Psoas muscle (tissue), 8 donors: ENCODE data around the gene COX19. TPM values are rescaled to one million over a fixed set of nuclear protein-coding genes. Genes with fewer than 3 reads are reported as not detected.
A peak's percentile ranks its signal among the peaks of the same experiment; 100 is the strongest.

Experiments
- ATAC-seq, 4 donors: fragments of 200-7000 bp; cut with Tn5 transposase; one replicate each; pipeline ENCODE4 v1.9.1; 2020; ENCODE audit warnings: moderate library complexity in 3 of 4, mild to moderate bottlenecking in 2 of 4
- DNase-seq, 2 donors: peaks; one replicate each; pipeline ENCODE4 v3.0.0-alpha.2; 2020
- H3K27ac ChIP-seq: fragments of 200-600 bp; one replicate; pipeline ENCODE4 v1.8.0; 2022
- H3K27me3 ChIP-seq, 3 donors: fragments of 200-600 bp in 1 of 3; one replicate each; pipeline versions ENCODE4 v1.6.1 to v1.8.0; 2013 to 2022; ENCODE audit warnings: low read length in 2 of 3, mild to moderate bottlenecking in 2 of 3, moderate library complexity in 1 of 3; ENCODE audit not compliant: insufficient read depth in 3 of 3
- H3K36me3 ChIP-seq, 2 donors: fragments of 200-600 bp in 1 of 2; one replicate each; pipeline versions ENCODE4 v1.6.1 to v1.8.0; 2013 to 2022; ENCODE audit warnings: low read depth in 1 of 2, mild to moderate bottlenecking in 1 of 2, moderate library complexity in 1 of 2; ENCODE audit not compliant: insufficient read depth in 1 of 2
- H3K4me1 ChIP-seq: fragments of 200-600 bp; one replicate; pipeline ENCODE4 v1.8.0; 2022
- H3K4me3 ChIP-seq: fragments of 200-600 bp; one replicate; pipeline ENCODE4 v1.8.0; 2022; ENCODE audit warnings: mild to moderate bottlenecking
- H3K9me3 ChIP-seq: fragments of 200-600 bp; one replicate; pipeline ENCODE4 v1.8.0; 2022
- WGBS, 3 donors: extraction: QIAGEN DNeasy Blood & Tissue Kit; methylation state at CpG; one replicate each; pipeline versions ENCODE4 v1.1.6 to v1.1.7; 2013; 5-methylcytosine and 5-hydroxymethylcytosine counted together
- intact Hi-C, 2 donors: fragments of 100-400 bp; cut with DNase I; formaldehyde crosslinking; loops; one replicate each; pipeline versions ENCODE4 v1.11.0 to v1.14.2; 2022
- polyA plus RNA-seq, 3 donors: library from polyadenylated mRNA; stranded (reverse); fragments of 200-250 nt; gene quantifications; one replicate each; pipeline ENCODE4 v1.2.3, GENCODE V29; 2013
- total RNA-seq, 4 donors: library from RNA; stranded (reverse); fragmentation: NEBNext Ultra II Directional in 2 of 4; extraction: Animal tissue kit (Norgen Biotek cat#: 25700) in 2 of 4; gene quantifications; one replicate each; pipeline versions ENCODE4 v1.2.1 to v1.2.4, GENCODE V29; 2021 to 2023
- TF ChIP-seq, protein P1 (sequence below): fragments of 200-600 bp; IDR thresholded peaks from one replicate; pipeline ENCODE4 v1.8.0; 2022; ENCODE audit warnings: antibody characterized with exemption
- donor health status: healthy with polysubstance abuse.
- donor health status: DM: no; HTN: no; CAD: no; lungs with moderate emphysema.
- donor health status: Bipolar disorder and iron deficiency.
- donor health status: healthy.
- donor health status: DM: yes; HTN: yes; CAD: no.
- donor health status: DM: no; HTN: no; CAD: no.
- donor health status: DM: no; HTN: no; CAD: no.
- donor health status: DM: yes; HTN: yes; CAD: no.

Gene COX19
- total and polyA plus RNA-seq, 7 donors = 4.5 to 12.2 (median 7.5) TPM

DNA sequence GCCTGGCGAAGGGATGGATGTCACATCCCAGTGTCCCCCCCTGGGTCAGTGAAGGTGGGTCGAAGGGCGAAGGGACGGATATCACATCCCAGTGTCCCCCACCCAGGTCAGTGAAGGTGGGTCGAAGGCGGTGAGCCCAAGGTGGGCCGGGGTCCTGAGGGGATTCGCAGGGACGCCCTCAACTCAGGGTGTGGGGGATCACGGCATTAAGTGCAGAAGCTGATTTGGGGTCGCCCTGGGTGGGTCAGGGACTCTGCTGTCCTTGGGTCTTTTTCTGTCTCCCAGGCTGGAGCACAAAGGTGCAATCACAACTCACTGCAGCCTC, 42.7 kb downstream of the COX19 start:
- Histone ChIP-seq H3K27me3 (peaks cover 0 to 22% (median 8%) of the 10 kb centered on the region in 3 donors), H3K36me3 (no peaks in the 10 kb centered on the region), H3K27ac (no peak overlapping the region), H3K4me3 (no peak overlapping the region), H3K9me3 (no peaks in the 10 kb centered on the region), H3K4me1 (no peaks in the 10 kb centered on the region)
- TF ChIP-seq, protein P1, sequence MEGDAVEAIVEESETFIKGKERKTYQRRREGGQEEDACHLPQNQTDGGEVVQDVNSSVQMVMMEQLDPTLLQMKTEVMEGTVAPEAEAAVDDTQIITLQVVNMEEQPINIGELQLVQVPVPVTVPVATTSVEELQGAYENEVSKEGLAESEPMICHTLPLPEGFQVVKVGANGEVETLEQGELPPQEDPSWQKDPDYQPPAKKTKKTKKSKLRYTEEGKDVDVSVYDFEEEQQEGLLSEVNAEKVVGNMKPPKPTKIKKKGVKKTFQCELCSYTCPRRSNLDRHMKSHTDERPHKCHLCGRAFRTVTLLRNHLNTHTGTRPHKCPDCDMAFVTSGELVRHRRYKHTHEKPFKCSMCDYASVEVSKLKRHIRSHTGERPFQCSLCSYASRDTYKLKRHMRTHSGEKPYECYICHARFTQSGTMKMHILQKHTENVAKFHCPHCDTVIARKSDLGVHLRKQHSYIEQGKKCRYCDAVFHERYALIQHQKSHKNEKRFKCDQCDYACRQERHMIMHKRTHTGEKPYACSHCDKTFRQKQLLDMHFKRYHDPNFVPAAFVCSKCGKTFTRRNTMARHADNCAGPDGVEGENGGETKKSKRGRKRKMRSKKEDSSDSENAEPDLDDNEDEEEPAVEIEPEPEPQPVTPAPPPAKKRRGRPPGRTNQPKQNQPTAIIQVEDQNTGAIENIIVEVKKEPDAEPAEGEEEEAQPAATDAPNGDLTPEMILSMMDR = no peak
- DNase-seq = peak in 1 of 2 donors; percentile 39
- ATAC-seq = no peak
- intact Hi-C loops = no loop called here
- 85 to 96% (median 95%) methylated on average over 11 of the region's 11 CpGs for WGBS, 3 donors

- ATAC-seq (no peak), DNase-seq (peak in 1 of 2 donors; percentile 38)
- no peaks in the 10 kb centered on the region for H3K9me3 ChIP-seq
- WGBS, 3 donors = 77 to 80% (median 79%) methylated on average over 20 to 21 of the region's 21 CpGs
- H3K4me1 ChIP-seq = no peaks in the 10 kb centered on the region
- no peak overlapping the region for H3K4me3 ChIP-seq
- peaks cover 0 to 22% (median 8%) of the 10 kb centered on the region in 3 donors for H3K27me3 ChIP-seq
- TF ChIP-seq, protein P1 = no peak
- H3K27ac ChIP-seq = no peak overlapping the region
- intact Hi-C loops = no loop called here
- no peaks in the 10 kb centered on the region for H3K36me3 ChIP-seq
These were observed 43.3 kb downstream of the COX19 start for GRCh38 chr7:931871-932650.

DNA sequence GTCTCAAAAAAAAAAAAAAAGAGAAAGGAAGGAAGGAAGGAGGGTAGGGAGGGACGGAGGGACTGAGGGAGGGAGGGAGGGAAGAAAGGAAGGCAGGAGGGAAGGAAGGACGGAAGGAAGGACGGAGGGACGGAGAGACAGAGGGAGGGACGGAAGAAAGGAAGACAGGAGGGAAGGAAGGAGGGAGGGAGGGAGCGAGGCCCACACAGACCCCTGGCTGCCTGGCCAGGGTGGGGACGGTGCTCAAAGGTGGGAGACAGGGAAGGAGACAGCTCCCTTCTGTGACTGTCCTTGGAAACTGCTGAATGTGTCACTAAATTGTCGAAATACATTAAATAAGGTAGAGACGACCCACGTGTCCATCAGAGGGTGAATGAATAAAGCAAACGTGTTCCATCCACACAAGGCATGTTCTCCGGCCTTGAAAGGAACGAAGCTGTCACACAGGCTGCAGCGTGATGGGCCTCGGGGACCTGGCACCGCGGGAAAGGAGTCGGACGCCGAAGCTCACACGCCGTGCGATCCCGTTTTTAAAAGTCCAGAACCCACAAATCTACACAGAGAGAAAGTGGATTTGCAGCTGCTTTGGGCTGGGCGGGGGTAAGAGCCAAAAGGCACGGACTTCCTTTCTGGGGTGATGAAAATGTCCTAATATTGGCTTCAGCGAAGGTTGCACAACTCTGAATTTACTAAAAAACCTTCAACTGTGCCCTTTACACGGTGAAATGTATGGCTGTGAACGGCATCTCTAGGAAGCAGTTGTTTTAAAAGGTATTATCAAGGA, 44.2 kb downstream of the COX19 start:
- TF ChIP-seq, protein P1 = no peak
- DNase-seq (peak; percentile 6 to 49), ATAC-seq (no peak)
- Histone ChIP-seq H3K36me3 (no peaks in the 10 kb centered on the region), H3K4me1 (no peaks in the 10 kb centered on the region), H3K27ac (no peak overlapping the region), H3K9me3 (no peaks in the 10 kb centered on the region), H3K4me3 (no peak overlapping the region), H3K27me3 (peaks cover 0 to 22% (median 8%) of the 10 kb centered on the region in 3 donors)
- intact Hi-C loops = no loop called here
- 58 to 64% (median 63%) methylated on average over 28 to 29 of the region's 29 CpGs for WGBS, 3 donors

DNA sequence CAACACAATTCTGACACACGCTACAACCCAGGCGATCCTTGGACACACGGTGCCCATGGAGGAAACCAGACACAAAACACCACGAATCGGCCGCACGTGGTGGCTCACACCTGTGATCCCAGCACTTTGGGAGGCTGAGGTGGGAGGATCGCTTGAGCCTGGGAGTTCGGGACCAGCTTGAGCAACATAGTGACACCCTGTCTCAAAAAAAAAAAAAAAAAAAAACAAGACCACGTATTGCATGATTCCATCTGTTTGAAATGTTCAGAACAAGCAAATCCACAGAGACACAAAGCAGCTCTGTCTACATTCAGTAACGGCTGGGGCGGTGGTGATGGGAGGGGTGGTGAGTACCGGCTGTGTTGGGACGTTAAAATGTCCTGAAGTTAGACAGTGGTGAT, 46.0 kb downstream of the COX19 start:
- Histone ChIP-seq H3K4me1 (no peaks in the 10 kb centered on the region), H3K4me3 (no peak overlapping the region), H3K36me3 (no peaks in the 10 kb centered on the region), H3K9me3 (no peaks in the 10 kb centered on the region), H3K27ac (no peak overlapping the region), H3K27me3 (peaks cover 0 to 6% (median 4%) of the 10 kb centered on the region in 3 donors)
- TF ChIP-seq, protein P1 = no peak
- peak; percentile 4 to 28 for DNase-seq
- intact Hi-C loops = no loop called here
- WGBS, 3 donors = 62 to 69% (median 62%) methylated on average over 14 of the region's 14 CpGs
- ATAC-seq = no peak
